Small intestine (tissue), 7 donors: ENCODE results near the gene ERC2. TPM values are rescaled to one million over a fixed set of nuclear protein-coding genes. Genes with fewer than 3 reads are reported as not detected.

Experiments used
- DNase-seq, 2 donors: peaks; one replicate each; pipeline versions ENCODE4 v3.0.0 to v3.0.0-alpha.2; 2013
- FAIRE-seq: peaks from 2 replicates; lab custom pipeline; 2012; peaks lifted over from hg19 to GRCh38; lab: Jason Lieb, UNC
- H3K27ac ChIP-seq, 3 donors: one replicate each; pipeline ENCODE4 v1.5.1; 2013; ENCODE audit warnings: low read length in 2 of 3, mild to moderate bottlenecking in 2 of 3, control low read depth in 1 of 3, inconsistent platforms in 1 of 3, low read depth in 1 of 3, moderate library complexity in 1 of 3
- H3K27me3 ChIP-seq, 3 donors: one replicate each; pipeline ENCODE4 v1.6.1; 2013; ENCODE audit warnings: low read length in 3 of 3, inconsistent platforms in 1 of 3; ENCODE audit not compliant: control insufficient read depth in 3 of 3, insufficient read depth in 3 of 3
- H3K36me3 ChIP-seq, 3 donors: one replicate each; pipeline ENCODE4 v1.6.1; 2013; ENCODE audit warnings: low read length in 3 of 3, inconsistent platforms in 1 of 3, low read depth in 1 of 3, mild to moderate bottlenecking in 1 of 3, moderate library complexity in 1 of 3; ENCODE audit not compliant: control insufficient read depth in 3 of 3, insufficient read depth in 2 of 3
- H3K4me1 ChIP-seq, 3 donors: one replicate each; pipeline ENCODE4 v1.6.1; 2013; ENCODE audit warnings: low read length in 2 of 3, inconsistent platforms in 1 of 3, low read depth in 1 of 3, mild to moderate bottlenecking in 1 of 3, moderate library complexity in 1 of 3; ENCODE audit not compliant: control insufficient read depth in 3 of 3, insufficient read depth in 2 of 3
- H3K4me3 ChIP-seq, 3 donors: one replicate each; pipeline ENCODE4 v1.5.1; 2013; ENCODE audit warnings: low read length in 3 of 3, control low read depth in 1 of 3, inconsistent platforms in 1 of 3, low read depth in 1 of 3, mild to moderate bottlenecking in 1 of 3, moderate library complexity in 1 of 3
- H3K9me3 ChIP-seq, 2 donors: one replicate each; pipeline ENCODE4 v1.6.1; 2013; ENCODE audit warnings: low read depth in 1 of 2, low read length in 1 of 2; ENCODE audit not compliant: control insufficient read depth in 2 of 2, insufficient read depth in 1 of 2
- WGBS, 3 donors: extraction: QIAGEN DNeasy Blood & Tissue Kit; methylation state at CpG; one replicate each; pipeline ENCODE4 v1.1.7; 2013; 5-methylcytosine and 5-hydroxymethylcytosine counted together
- polyA plus RNA-seq, 4 donors: library from polyadenylated mRNA; stranded (reverse) in 3 of 4; unstranded in 1 of 4; fragments of 200-250 nt in 3 of 4; fragments of 120-200 nt in 1 of 4; gene quantifications; one replicate each; pipeline versions ENCODE4 v1.2.1 to v1.2.3, GENCODE V29; 2013
- donor health status: healthy with polysubstance abuse.
- donor health status: control.
- donor health status: control.
- donor health status: Bipolar disorder and iron deficiency.
- donor health status: healthy.

The ERC2 gene
- polyA plus RNA-seq, 4 donors = 0.73 to 2.0 TPM; not detected in 2

- FAIRE-seq (no peak), DNase-seq (no peak)
- 67 to 79% (median 77%) methylated on average over 4 of the region's 4 CpGs for WGBS, 3 donors
- Histone ChIP-seq H3K9me3 (no peaks in the 10 kb centered on the region), H3K4me1 (no peaks in the 10 kb centered on the region), H3K27me3 (no peaks in the 10 kb centered on the region), H3K27ac (no peak overlapping the region), H3K4me3 (no peak overlapping the region), H3K36me3 (no peaks in the 10 kb centered on the region)
Measured at GRCh38 chr3:56202997-56203396, 265.3 kb downstream of the ERC2 start.

- Histone ChIP-seq H3K27me3 (no peaks in the 10 kb centered on the region), H3K4me1 (no peaks in the 10 kb centered on the region), H3K27ac (no peak overlapping the region), H3K36me3 (no peaks in the 10 kb centered on the region), H3K4me3 (no peak overlapping the region), H3K9me3 (no peaks in the 10 kb centered on the region)
- WGBS, 3 donors = 50 to 61% (median 52%) methylated on average over 1 of the region's 1 CpG
- DNase-seq (no peak), FAIRE-seq (no peak)
Measured at GRCh38 chr3:56201407-56201806, 266.9 kb downstream of the ERC2 start.

GRCh38 chr3:56200251-56200650, 268.0 kb downstream of the ERC2 start:
- no peaks in the 10 kb centered on the region for H3K4me1 ChIP-seq
- no peaks in the 10 kb centered on the region for H3K9me3 ChIP-seq
- FAIRE-seq (no peak), DNase-seq (no peak)
- no peak overlapping the region for H3K27ac ChIP-seq
- H3K4me3 ChIP-seq = no peak overlapping the region
- no peaks in the 10 kb centered on the region for H3K36me3 ChIP-seq
- H3K27me3 ChIP-seq = no peaks in the 10 kb centered on the region

- no peaks in the 10 kb centered on the region for H3K4me1 ChIP-seq
- DNase-seq = no peak
- H3K36me3 ChIP-seq = no peaks in the 10 kb centered on the region
- no peaks in the 10 kb centered on the region for H3K27me3 ChIP-seq
- no peaks in the 10 kb centered on the region for H3K9me3 ChIP-seq
- H3K4me3 ChIP-seq = no peak overlapping the region
- no peak overlapping the region for H3K27ac ChIP-seq
- no peak for FAIRE-seq
Measured at GRCh38 chr3:56197991-56198390, 270.3 kb downstream of the ERC2 start.

GRCh38 chr3:56197259-56197965, 270.9 kb downstream of the ERC2 start:
- Histone ChIP-seq H3K27ac (no peak overlapping the region), H3K36me3 (no peaks in the 10 kb centered on the region), H3K4me3 (no peak overlapping the region), H3K27me3 (no peaks in the 10 kb centered on the region), H3K9me3 (no peaks in the 10 kb centered on the region), H3K4me1 (no peaks in the 10 kb centered on the region)
- no peak for FAIRE-seq
- 75 to 77% (median 75%) methylated on average over 3 of the region's 3 CpGs for WGBS, 3 donors
- DNase-seq = no peak

GRCh38 chr3:56196700-56197099, 271.6 kb downstream of the ERC2 start:
- FAIRE-seq = no peak
- 59 to 75% (median 71%) methylated on average over 3 of the region's 3 CpGs for WGBS, 3 donors
- Histone ChIP-seq H3K27me3 (no peaks in the 10 kb centered on the region), H3K4me1 (peaks cover 0 to under 1% (median 0%) of the 10 kb centered on the region in 3 donors), H3K9me3 (no peaks in the 10 kb centered on the region), H3K4me3 (no peak overlapping the region), H3K27ac (no peak overlapping the region), H3K36me3 (no peaks in the 10 kb centered on the region)
- DNase-seq = no peak

GRCh38 chr3:56193519-56193918, 274.7 kb downstream of the ERC2 start:
- Histone ChIP-seq H3K36me3 (no peaks in the 10 kb centered on the region), H3K4me1 (peaks cover 7 to 13% (median 10%) of the 10 kb centered on the region in 3 donors), H3K27ac (no peak overlapping the region), H3K9me3 (no peaks in the 10 kb centered on the region), H3K4me3 (no peak overlapping the region), H3K27me3 (no peaks in the 10 kb centered on the region)
- FAIRE-seq (no peak), DNase-seq (no peak)
- 83 to 91% (median 85%) methylated on average over 3 of the region's 3 CpGs for WGBS, 3 donors

GRCh38 chr3:56192001-56192400, 276.3 kb downstream of the ERC2 start:
- Histone ChIP-seq H3K27ac (no peak overlapping the region), H3K4me3 (no peak overlapping the region), H3K36me3 (no peaks in the 10 kb centered on the region), H3K4me1 (peaks cover 7 to 13% (median 10%) of the 10 kb centered on the region in 3 donors), H3K27me3 (no peaks in the 10 kb centered on the region), H3K9me3 (no peaks in the 10 kb centered on the region)
- DNase-seq (no peak), FAIRE-seq (no peak)

GRCh38 chr3:56190771-56191305, 277.4 kb downstream of the ERC2 start:
- Histone ChIP-seq H3K4me3 (no peak overlapping the region), H3K27me3 (no peaks in the 10 kb centered on the region), H3K9me3 (no peaks in the 10 kb centered on the region), H3K27ac (no peak overlapping the region), H3K4me1 (peaks cover 7 to 13% (median 10%) of the 10 kb centered on the region in 3 donors), H3K36me3 (no peaks in the 10 kb centered on the region)
- DNase-seq = peak; percentile 70 to 82
- WGBS, 3 donors = 8 to 51% (median 9%) methylated on average over 1 of the region's 1 CpG
- no peak for FAIRE-seq
